Mesothelial cell of epicardium (in vitro differentiated cells): ENCODE measurements around the gene H19. TPM values are rescaled to one million over a fixed set of nuclear protein-coding genes. Genes with fewer than 3 reads are reported as not detected.

ENCODE experiments used
- DNase-seq, 2 experiments: peaks; one replicate each; pipeline ENCODE4 v3.0.0; 2021; ENCODE audit warnings: low spot score in 2 of 2; ENCODE audit not compliant: unreplicated experiment in 2 of 2
- H3K27ac Mint-ChIP-seq: 2 replicates; pipeline ENCODE4 v1.8.0; 2021; ENCODE audit warnings: mixed read lengths
- H3K27me3 Mint-ChIP-seq: 2 replicates; pipeline ENCODE4 v1.8.0; 2021; ENCODE audit warnings: low read depth, mixed read lengths
- H3K36me3 Mint-ChIP-seq: 2 replicates; pipeline ENCODE4 v1.8.0; 2021; ENCODE audit warnings: mixed read lengths
- H3K4me1 Mint-ChIP-seq: 2 replicates; pipeline ENCODE4 v1.8.0; 2021; ENCODE audit warnings: mixed read lengths
- H3K4me3 Mint-ChIP-seq: 2 replicates; pipeline ENCODE4 v1.8.0; 2021; ENCODE audit warnings: mild to moderate bottlenecking, moderate library complexity, mixed read lengths
- H3K9me3 Mint-ChIP-seq: 2 replicates; pipeline ENCODE4 v1.8.0; 2021; ENCODE audit warnings: mixed read lengths
- CTCF ChIP-seq: fragments of 200-600 bp; sonication (generic); IDR thresholded peaks from one replicate; pipeline ENCODE4 v1.5.0; 2021; ENCODE audit warnings: antibody characterized with exemption; ENCODE audit not compliant: unreplicated experiment
- total RNA-seq: library from RNA; stranded (reverse); gene quantifications from 3 replicates; pipeline ENCODE4 v1.2.1, GENCODE V29; 2021

The H19 gene
- total RNA-seq = 13,899 to 14,658 TPM (median 14,601 TPM) in 3 replicates

- Mint-ChIP-seq H3K36me3 (no peaks in the 10 kb centered on the region), H3K4me1 (no peaks in the 10 kb centered on the region), H3K27me3 (no peaks in the 10 kb centered on the region), H3K27ac (no peak within 1 kb of the TSS), H3K4me3 (no peak within 1 kb of the TSS), H3K9me3 (no peaks in the 10 kb centered on the region)
- TF ChIP-seq CTCF = no peak
- DNase-seq = no peak
Measured at GRCh38 chr11:1997755-1998154, at the start of gene H19. TSS of gene H19 (minus strand) at chr11:1997842.

- no peaks in the 10 kb centered on the region for H3K4me1 Mint-ChIP-seq
- H3K27me3 Mint-ChIP-seq = no peaks in the 10 kb centered on the region
Measured at GRCh38 chr11:2041963-2042362, 44.3 kb upstream of the H19 start.

GRCh38 chr11:2041153-2041552 lies 43.5 kb upstream of the H19 start:
- no peak overlapping the region for H3K27ac Mint-ChIP-seq
- no peak for DNase-seq
- no peaks in the 10 kb centered on the region for H3K9me3 Mint-ChIP-seq
- H3K27me3 Mint-ChIP-seq = no peaks in the 10 kb centered on the region
- no peaks in the 10 kb centered on the region for H3K4me1 Mint-ChIP-seq
- TF ChIP-seq CTCF = no peak
- H3K36me3 Mint-ChIP-seq = no peaks in the 10 kb centered on the region
- H3K4me3 Mint-ChIP-seq = no peak overlapping the region

More at GRCh38 chr11:2041963-2042362, 44.3 kb upstream of the H19 start:
- Mint-ChIP-seq H3K27ac (no peak overlapping the region), H3K4me3 (no peak overlapping the region), H3K9me3 (no peaks in the 10 kb centered on the region), H3K36me3 (no peaks in the 10 kb centered on the region)
- no peak for DNase-seq
- no peak for TF ChIP-seq CTCF

- Mint-ChIP-seq H3K4me1 (no peaks in the 10 kb centered on the region), H3K9me3 (no peaks in the 10 kb centered on the region), H3K27me3 (no peaks in the 10 kb centered on the region), H3K36me3 (no peaks in the 10 kb centered on the region), H3K4me3 (no peak overlapping the region), H3K27ac (no peak overlapping the region)
- DNase-seq = no peak
- TF ChIP-seq CTCF = no peak
Measured at GRCh38 chr11:2039198-2039759, 41.6 kb upstream of the H19 start.

- no peak overlapping the region for H3K4me3 Mint-ChIP-seq
- H3K36me3 Mint-ChIP-seq = no peaks in the 10 kb centered on the region
- no peak overlapping the region for H3K27ac Mint-ChIP-seq
- DNase-seq = no peak
- H3K4me1 Mint-ChIP-seq = no peaks in the 10 kb centered on the region
- no peak for TF ChIP-seq CTCF
- H3K27me3 Mint-ChIP-seq = no peaks in the 10 kb centered on the region
- H3K9me3 Mint-ChIP-seq = no peaks in the 10 kb centered on the region
Measured at GRCh38 chr11:2036863-2037486, 39.3 kb upstream of the H19 start.
